HepG2 (cell line): Measurements from ENCODE around the gene WDR18. TPM values are rescaled to one million over a fixed set of nuclear protein-coding genes. Genes with fewer than 3 reads are reported as not detected.
A peak's percentile ranks its signal among the peaks of the same experiment; 100 is the strongest.

Source experiments
- ATAC-seq: fragments of 200-7000 bp; cut with Tn5 transposase; 3 replicates; pipeline ENCODE4 v1.9.1; 2020; ENCODE audit warnings: mild to moderate bottlenecking, moderate library complexity
- BruUV-seq: library from RNA; stranded (reverse); fragments of 400-500 nt; replicated peaks from 2 replicates; lab custom pipeline; 2021; lab: Mats Ljungman, UMichigan
- CTCF ChIA-PET: fragments of 300-600 bp; formaldehyde crosslinking; extraction: SDS; loops from one replicate; lab custom pipeline; 2021; ENCODE audit warnings: low total read pairs, inconsistent platforms, low intra/inter-chr PET ratio; lab: Yijun Ruan, JAX
- POLR2A ChIA-PET: fragments of 350-600 bp; sonication (Branson Sonifier 250); formaldehyde crosslinking; loops from one replicate; lab custom pipeline; 2020; ENCODE audit warnings: antibody characterized with exemption, inconsistent platforms; lab: Yijun Ruan, JAX
- DNase-seq: peaks from one replicate; pipeline ENCODE4 v3.0.0-alpha.2; 2015; ENCODE audit warnings: low spot score
- FAIRE-seq: peaks from 3 replicates; lab custom pipeline; 2011; peaks lifted over from hg19 to GRCh38; lab: Jason Lieb, UNC
- H2AFZ ChIP-seq: one replicate; pipeline ENCODE4 v1.6.1; 2011; ENCODE audit warnings: low read length, inconsistent platforms
- H3K27ac ChIP-seq: fragments of 300-600 bp; 3 replicates; pipeline ENCODE4 v1.8.0; 2011; ENCODE audit warnings: mixed run types, mild to moderate bottlenecking, mixed read lengths, low read length, inconsistent platforms; ENCODE audit not compliant: insufficient read depth; ENCODE audit errors: extremely low read length
- H3K27me3 ChIP-seq, 2 experiments: fragments of 200-600 bp in 1 of 2; 2 replicates in 1 of 2; 3 replicates in 1 of 2; pipeline versions ENCODE4 v1.6.0 to v1.8.0; 2011; ENCODE audit warnings: low read length in 2 of 2, mild to moderate bottlenecking in 2 of 2, moderate library complexity in 2 of 2, inconsistent platforms in 1 of 2; ENCODE audit not compliant: insufficient read depth in 2 of 2, control insufficient read depth in 1 of 2
- H3K36me3 ChIP-seq, 2 experiments: fragments of 200-600 bp in 1 of 2; replicated peaks in 1 of 2; 2 replicates in 1 of 2; 3 replicates in 1 of 2; pipeline versions ENCODE4 v1.5.1 to v1.8.0; 2011; ENCODE audit warnings: low read length in 2 of 2, inconsistent platforms in 1 of 2; ENCODE audit not compliant: insufficient read depth in 2 of 2, control insufficient read depth in 1 of 2
- H3K4me1 ChIP-seq: 2 replicates; pipeline ENCODE4 v1.5.1; 2012; ENCODE audit warnings: low read length, inconsistent platforms; ENCODE audit not compliant: insufficient read depth
- H3K4me2 ChIP-seq: 2 replicates; pipeline ENCODE4 v1.6.0; 2011; ENCODE audit warnings: low read depth, low read length, inconsistent platforms
- H3K4me3 ChIP-seq, 3 experiments: fragments of 200-600 bp in 1 of 3; sonication (generic), shearing (Covaris generic) in 1 of 3; replicated peaks in 1 of 3; 2 replicates each; pipeline ENCODE4 v1.5.1; 2011 to 2016; ENCODE audit warnings: low read length in 3 of 3, inconsistent platforms in 2 of 3, low read depth in 2 of 3, mild to moderate bottlenecking in 2 of 3, control low read depth in 1 of 3, mixed read lengths in 1 of 3; ENCODE audit not compliant: insufficient read depth in 1 of 3
- H3K79me2 ChIP-seq: one replicate; pipeline ENCODE4 v1.6.1; 2011; ENCODE audit warnings: low read length, inconsistent platforms; ENCODE audit not compliant: insufficient read depth
- H3K9ac ChIP-seq: 2 replicates; pipeline ENCODE4 v1.6.0; 2011; ENCODE audit warnings: mild to moderate bottlenecking, low read depth, low read length, inconsistent platforms; ENCODE audit not compliant: insufficient read depth
- H3K9me3 ChIP-seq: 2 replicates; pipeline ENCODE4 v1.5.1; 2012; ENCODE audit warnings: mild to moderate bottlenecking, low read length
- H4K20me1 ChIP-seq: 2 replicates; pipeline ENCODE4 v1.6.0; 2011; ENCODE audit warnings: inconsistent platforms, mild to moderate bottlenecking, low read length, moderate library complexity; ENCODE audit not compliant: insufficient read depth
- AHR ChIP-seq: IDR thresholded peaks from 2 replicates; pipeline ENCODE4 v1.6.1; 2018; ENCODE audit warnings: missing genetic modification reagents, missing compliant biosample characterization
- ARNTL ChIP-seq: sonication (generic); formaldehyde crosslinking; IDR thresholded peaks from 2 replicates; pipeline ENCODE4 v1.4.0; 2020; ENCODE audit warnings: mild to moderate bottlenecking, missing genetic modification reagents
- ATAD3A ChIP-seq: sonication (generic); formaldehyde crosslinking; IDR thresholded peaks from 2 replicates; pipeline ENCODE4 v1.4.0; 2020; ENCODE audit warnings: missing genetic modification reagents
- ATF7 ChIP-seq, 2 experiments: fragments of 450-650 bp in 1 of 2; sonication (generic) in 1 of 2; formaldehyde crosslinking in 1 of 2; IDR thresholded peaks; 2 replicates each; pipeline versions ENCODE4 v1.4.0 to v1.6.1; 2016 to 2020; ENCODE audit warnings: antibody characterized with exemption in 1 of 2, mild to moderate bottlenecking in 1 of 2, missing genetic modification reagents in 1 of 2
- HNRNPUL1 ChIP-seq: fragments of 200-400 bp; formaldehyde crosslinking; IDR thresholded peaks from 2 replicates; pipeline ENCODE4 v1.6.1; 2017; ENCODE audit warnings: low read depth, mild to moderate bottlenecking, low read length, moderate library complexity
- HOXA3 ChIP-seq: sonication (generic); formaldehyde crosslinking; IDR thresholded peaks from 2 replicates; pipeline ENCODE4 v1.5.0; 2020; ENCODE audit warnings: missing genetic modification reagents
- KMT2B ChIP-seq: IDR thresholded peaks from 2 replicates; pipeline ENCODE4 v1.6.1; 2016; ENCODE audit warnings: missing genetic modification reagents, missing compliant biosample characterization
- NCOA2 ChIP-seq: sonication (generic); formaldehyde crosslinking; IDR thresholded peaks from 2 replicates; pipeline ENCODE4 v1.8.0; 2022; ENCODE audit warnings: inconsistent platforms
- SAFB2 ChIP-seq: sonication (generic); formaldehyde crosslinking; IDR thresholded peaks from 2 replicates; pipeline ENCODE4 v1.5.1; 2020; ENCODE audit warnings: missing genetic modification reagents, low read depth, mild to moderate bottlenecking, borderline replicate concordance
- SALL1 ChIP-seq: sonication (generic); formaldehyde crosslinking; IDR thresholded peaks from 2 replicates; pipeline ENCODE4 v1.8.0; 2022; ENCODE audit warnings: mild to moderate bottlenecking, missing genetic modification reagents
- SSRP1 ChIP-seq: IDR thresholded peaks from 2 replicates; pipeline ENCODE4 v1.6.1; 2016; ENCODE audit warnings: control low read depth
- TAF15 ChIP-seq: fragments of 200-400 bp; formaldehyde crosslinking; IDR thresholded peaks from one replicate; pipeline ENCODE4 v1.6.1; 2018; ENCODE audit warnings: mild to moderate bottlenecking, low read depth, low read length; ENCODE audit not compliant: poor library complexity, severe bottlenecking
- TRAFD1 ChIP-seq: sonication (generic); formaldehyde crosslinking; IDR thresholded peaks from 2 replicates; pipeline ENCODE4 v1.5.1; 2020; ENCODE audit warnings: missing genetic modification reagents, mild to moderate bottlenecking, borderline replicate concordance
- ZKSCAN8 ChIP-seq: IDR thresholded peaks from 2 replicates; pipeline ENCODE4 v1.6.1; 2016; ENCODE audit warnings: borderline replicate concordance, missing genetic modification reagents, missing compliant biosample characterization
- ZNF101 ChIP-seq: sonication (generic); formaldehyde crosslinking; IDR thresholded peaks from 2 replicates; pipeline ENCODE4 v1.4.0; 2020; ENCODE audit warnings: mild to moderate bottlenecking, low read depth, missing genetic modification reagents, borderline replicate concordance
- ZNF563 ChIP-seq: sonication (generic); formaldehyde crosslinking; IDR thresholded peaks from 2 replicates; pipeline ENCODE4 v1.8.0; 2022; ENCODE audit warnings: mild to moderate bottlenecking, moderate library complexity, missing genetic modification reagents
- ZNF567 ChIP-seq: sonication (generic); formaldehyde crosslinking; IDR thresholded peaks from 2 replicates; pipeline ENCODE4 v1.8.1; 2023; ENCODE audit warnings: mild to moderate bottlenecking, missing genetic modification reagents, borderline replicate concordance
- ZNF724P ChIP-seq: sonication (generic); formaldehyde crosslinking; IDR thresholded peaks from 2 replicates; pipeline ENCODE4 v1.8.0; 2022; ENCODE audit warnings: missing genetic modification reagents, borderline replicate concordance
- ZNF776 ChIP-seq: sonication (generic); formaldehyde crosslinking; IDR thresholded peaks from 2 replicates; pipeline ENCODE4 v1.4.0; 2020; ENCODE audit warnings: mild to moderate bottlenecking, missing genetic modification reagents
- ZNF781 ChIP-seq: sonication (generic); formaldehyde crosslinking; IDR thresholded peaks from 2 replicates; pipeline ENCODE4 v1.5.1; 2020; ENCODE audit warnings: borderline replicate concordance, mild to moderate bottlenecking, missing genetic modification reagents; ENCODE audit errors: not compliant biosample characterization
- ZNF83 ChIP-seq: sonication (generic); formaldehyde crosslinking; IDR thresholded peaks from 2 replicates; pipeline ENCODE4 v1.4.0; 2020; ENCODE audit warnings: missing genetic modification reagents, mild to moderate bottlenecking, borderline replicate concordance
- whole genome bisulfite sequencing: methylation state at CpG from one replicate; pipeline ENCODE4 v1.1.6; 2017; ENCODE audit warnings: low lambda C conversion rate; 5-methylcytosine and 5-hydroxymethylcytosine counted together
- in situ Hi-C: cut with HindIII; loops from 2 replicates; pipeline ENCODE4 v1.10.0; 2017; ENCODE audit warnings: low pct_unique_long_range_greater_than_20kb; ENCODE audit not compliant: extremely low pct_ligation_motif_present
- intact Hi-C: fragments of 100-400 bp; cut with micrococcal nuclease; formaldehyde crosslinking; loops from one replicate; pipeline ENCODE4 v1.10.0; 2022; ENCODE audit not compliant: unreplicated experiment
- polyA plus RNA-seq, 8 experiments: library from polyadenylated mRNA; depleted of rRNA in 3 of 8; stranded (reverse) in 7 of 8; unstranded in 1 of 8; fragments of >200 nt; fragmentation: Illumina TruSeq in 4 of 8; extraction: Trizol in 4 of 8; gene quantifications; 2 replicates each; pipeline versions ENCODE4 v1.2.1 to v1.2.3, GENCODE V29; 2011 to 2016; ENCODE audit warnings: low read depth in 4 of 8, missing spikeins in 1 of 8, mixed read lengths in 1 of 8; ENCODE audit not compliant: insufficient read depth in 1 of 8
- total RNA-seq, 5 experiments: library from RNA; depleted of rRNA; stranded (reverse); fragments of >200 nt; fragmentation: Illumina TruSeq; extraction: Trizol; gene quantifications; 2 replicates each; pipeline ENCODE4 v1.2.3, GENCODE V29; 2016; ENCODE audit warnings: low read depth in 1 of 5
- TF ChIP-seq, protein P1 (sequence below): sonication (generic); formaldehyde crosslinking; IDR thresholded peaks from 2 replicates; pipeline ENCODE4 v1.5.1; 2020; ENCODE audit warnings: mild to moderate bottlenecking, missing genetic modification reagents, borderline replicate concordance

The WDR18 gene
- total and polyA plus RNA-seq, 2 of the 13 experiments (the other 11 are each of a cell fraction or from before 2014, with no cell fraction given) = 36.4 to 47.6 TPM

GRCh38 chr19:934865-935479 is 49.2 kb upstream of the WDR18 start:
- Histone ChIP-seq H3K79me2 (peaks cover 80% of the 10 kb centered on the region), H4K20me1 (peaks cover 48% of the 10 kb centered on the region; the same call in 1 of the 2 replicates), H3K27me3 (no peaks in the 10 kb centered on the region), H3K9me3 (no peaks in the 10 kb centered on the region), H3K4me2 (peak overlapping the region; percentile 46), H3K27ac (peak overlapping the region; percentile 55), H3K4me1 (peaks cover 91% of the 10 kb centered on the region), H3K4me3 (peak overlapping the region in 1 of 3 experiments; percentile 53; a peak in 1 of 6 replicates), H2AFZ (no peak overlapping the region), H3K36me3 (peaks cover 21 to 63% of the 10 kb centered on the region in 2 experiments; a peak in 4 of 5 replicates), H3K9ac (no peak overlapping the region)
- in situ Hi-C loops = no loop called here
- DNase-seq (peak; percentile 88), FAIRE-seq (no peak), ATAC-seq (peak; percentile 89)
- WGBS = 66% methylated on average over 10 of the region's 31 CpGs
- ChIA-PET CTCF (no interaction called here), POLR2A (interaction anchor here (0.7 to 2.5 kb wide), 6 partner anchors 10 to 45 kb away, joined by 3 to 28 read pairs (median 4); no protein-coding TSS in a partner anchor)
- intact Hi-C loops = loop anchor here (2.0 kb wide), 1 partner anchor 18 kb away; no protein-coding TSS in a partner anchor
- no TSS peak for BruUV-seq
- TF ChIP-seq, protein P1, sequence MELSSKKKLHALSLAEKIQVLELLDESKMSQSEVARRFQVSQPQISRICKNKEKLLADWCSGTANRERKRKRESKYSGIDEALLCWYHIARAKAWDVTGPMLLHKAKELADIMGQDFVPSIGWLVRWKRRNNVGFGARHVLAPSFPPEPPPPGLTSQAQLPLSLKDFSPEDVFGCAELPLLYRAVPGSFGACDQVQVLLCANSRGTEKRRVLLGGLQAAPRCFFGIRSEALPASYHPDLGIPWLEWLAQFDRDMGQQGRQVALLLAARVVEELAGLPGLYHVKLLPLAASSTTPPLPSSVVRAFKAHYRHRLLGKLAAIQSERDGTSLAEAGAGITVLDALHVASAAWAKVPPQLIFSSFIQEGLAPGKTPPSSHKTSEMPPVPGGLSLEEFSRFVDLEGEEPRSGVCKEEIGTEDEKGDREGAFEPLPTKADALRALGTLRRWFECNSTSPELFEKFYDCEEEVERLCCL (CRISPR knock-in tag) = no peak
- TF ChIP-seq ZNF776 = peak; percentile 48; the same call in 1 of the 2 replicates
- peak; percentile 93 for TF ChIP-seq HOXA3 (CRISPR knock-in tag)
- peak; percentile 72 for TF ChIP-seq TAF15
- TF ChIP-seq SSRP1 = peak; percentile 90
- peak; percentile 72; the same call in 1 of the 2 replicates for TF ChIP-seq AHR (CRISPR knock-in tag)
- TF ChIP-seq ARNTL (CRISPR knock-in tag) = peak; percentile 99
- TF ChIP-seq ZNF567 = no peak; the same call in 1 of the 2 replicates
- peak; percentile 81 for TF ChIP-seq ZNF781 (CRISPR knock-in tag)
- TF ChIP-seq ATF7 (IDR thresholded peaks at IDR 0.05) = no peak
- peak; percentile 72 for TF ChIP-seq ATF7 (CRISPR knock-in tag; IDR thresholded peaks at IDR 0.05)
- peak; percentile 87 for TF ChIP-seq SALL1 (CRISPR knock-in tag)
- peak; percentile 77; the same call in 1 of the 2 replicates for TF ChIP-seq ZNF563 (CRISPR knock-in tag)
- peak; percentile 80; the same call in 1 of the 2 replicates for TF ChIP-seq ZNF724P (CRISPR knock-in tag)
- peak; percentile 97 for TF ChIP-seq ZKSCAN8 (CRISPR knock-in tag)
- TF ChIP-seq ZNF83 (CRISPR knock-in tag) = peak; percentile 25; the same call in 1 of the 2 replicates
- TF ChIP-seq SAFB2 (CRISPR knock-in tag) = no peak; the same call in 1 of the 2 replicates
- no peak for TF ChIP-seq ATAD3A (CRISPR knock-in tag)
- no peak for TF ChIP-seq HNRNPUL1
- TF ChIP-seq TRAFD1 (CRISPR knock-in tag) = no peak; the same call in 1 of the 2 replicates
- TF ChIP-seq ZNF101 (CRISPR knock-in tag) = no peak
- peak; percentile 72; the same call in 1 of the 2 replicates for TF ChIP-seq KMT2B
- TF ChIP-seq NCOA2 (CRISPR knock-in tag) = peak; percentile 88
